NCI-H526 treated with DMSO at 0.1 percent for 48 hours (cell line): ENCODE data around the gene SYDE2.

ENCODE experiments used
- DNase-seq: peaks from one replicate; lab custom pipeline; 2025; lab: John Stamatoyannopoulos, UW

SYDE2 gene

GRCh38 chr1:85118751-85119150 is 82.1 kb downstream of the SYDE2 start:
- DNase-seq = no peak

DNA sequence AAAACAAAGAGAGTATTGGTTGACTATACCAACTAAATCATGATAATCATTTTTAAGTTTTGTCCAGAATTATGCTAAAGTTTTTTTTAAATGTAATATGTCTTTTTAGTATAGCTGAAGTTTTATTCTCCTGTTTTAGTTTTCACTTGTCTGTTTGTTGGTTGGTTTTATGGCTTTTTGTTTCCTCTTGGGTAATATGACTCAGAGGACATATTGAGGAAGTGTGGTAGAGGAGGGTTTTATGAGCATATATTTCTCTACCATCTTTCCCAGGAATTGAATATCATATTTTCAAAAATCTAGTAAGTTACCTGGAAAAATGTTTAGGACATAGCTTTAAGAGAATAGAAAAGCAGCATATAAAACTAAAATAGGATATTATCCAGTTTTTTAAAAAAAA is 84.0 kb downstream of the SYDE2 start:
- DNase-seq = no peak

DNA sequence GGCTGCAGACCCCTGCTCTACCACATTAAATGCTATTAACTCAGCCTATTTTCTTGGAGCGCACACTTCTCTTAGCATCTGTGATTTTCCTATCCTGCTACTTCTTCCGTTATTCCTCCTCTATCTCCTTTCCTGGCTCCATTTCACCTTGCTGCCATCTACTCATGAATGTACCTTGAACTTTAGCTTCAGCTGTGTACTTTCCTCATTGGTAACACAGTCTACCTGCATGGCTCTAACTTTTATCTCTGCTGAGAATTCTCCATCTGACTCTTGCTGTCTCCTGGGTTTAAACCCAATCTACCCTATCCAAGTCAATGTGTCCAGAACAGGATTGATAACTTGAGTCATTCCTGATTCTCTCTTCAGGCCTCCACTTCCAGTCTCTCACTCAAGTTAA is 84.9 kb downstream of the SYDE2 start:
- no peak for DNase-seq

DNA sequence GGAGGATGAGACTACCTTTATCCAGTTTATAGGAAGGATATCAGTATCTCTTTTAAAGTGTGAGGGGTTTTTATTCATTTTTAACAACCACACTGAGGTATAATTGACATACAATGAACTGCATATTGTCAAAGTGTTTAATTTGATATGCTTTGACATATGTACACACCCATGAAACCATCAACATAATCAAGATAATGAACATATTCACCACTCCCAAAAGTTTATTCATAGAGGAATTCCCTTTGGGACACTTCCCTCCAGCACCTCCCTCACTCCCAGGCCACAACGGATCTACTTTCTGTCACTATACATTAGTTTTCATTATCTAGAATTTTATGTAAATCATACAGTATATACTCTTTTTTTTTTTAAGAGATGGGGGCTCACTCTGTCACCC is 89.1 kb downstream of the SYDE2 start:
- no peak for DNase-seq

- DNase-seq = peak; percentile 29
These were observed 91.3 kb downstream of the SYDE2 start for GRCh38 chr1:85109475-85109874.
